Nasal cavity respiratory epithelium epithelial cell of viscerocranial mucosa (primary cell): ENCODE results near the gene RPL19. TPM values are rescaled to one million over a fixed set of nuclear protein-coding genes. Genes with fewer than 3 reads are reported as not detected.

Source experiments
- total RNA-seq: library from RNA; depleted of rRNA; stranded (reverse); fragments of >200 nt; gene quantifications from 2 replicates; pipeline ENCODE4 v1.2.3, GENCODE V29; 2014

The RPL19 gene
- 1,876 and 2,184 TPM in 2 replicates for total RNA-seq

DNA sequence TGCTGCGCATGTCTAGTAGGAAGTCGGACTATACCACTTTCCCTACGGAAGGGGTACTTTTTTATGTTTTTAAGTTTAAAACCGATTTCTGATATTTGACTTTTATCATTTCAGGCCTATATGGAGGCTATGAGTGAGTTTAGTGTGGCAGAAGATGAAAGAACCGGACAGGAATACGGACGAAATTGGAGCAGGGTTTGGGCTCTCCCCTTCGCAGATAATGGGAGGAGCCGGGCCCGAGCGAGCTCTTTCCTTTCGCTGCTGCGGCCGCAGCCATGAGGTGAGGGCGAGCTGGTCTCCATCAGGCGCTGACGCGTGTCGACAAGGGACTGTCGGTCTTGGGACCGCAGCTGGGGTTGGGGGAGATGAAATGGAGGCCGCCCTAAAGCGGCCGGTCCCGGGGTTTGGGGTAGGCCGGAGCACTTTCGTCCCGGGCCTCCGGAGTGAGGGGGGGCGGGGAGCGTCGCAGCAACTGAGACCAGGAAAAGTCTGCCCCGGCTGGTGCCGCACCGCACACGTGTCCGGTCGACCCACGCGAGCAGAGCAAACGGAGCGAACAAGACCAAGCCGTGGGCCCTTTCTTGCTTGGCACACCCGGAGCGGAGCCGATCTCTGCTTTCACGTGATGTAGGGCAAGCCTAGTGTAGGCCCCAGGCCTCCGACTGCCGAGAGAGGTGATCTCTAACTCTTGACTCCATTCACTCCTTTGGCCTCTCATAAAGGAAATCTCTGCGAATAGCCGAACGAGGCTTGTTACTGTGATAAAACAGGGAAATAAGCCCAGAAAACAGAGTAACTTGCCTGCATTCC lies at the start of gene RPL19:
Gene RPL19, plus strand, starts transcription at position 214 of the 810 bp plus-strand sequence. Its CDS starts 62 bp downstream, at position 276.

DNA sequence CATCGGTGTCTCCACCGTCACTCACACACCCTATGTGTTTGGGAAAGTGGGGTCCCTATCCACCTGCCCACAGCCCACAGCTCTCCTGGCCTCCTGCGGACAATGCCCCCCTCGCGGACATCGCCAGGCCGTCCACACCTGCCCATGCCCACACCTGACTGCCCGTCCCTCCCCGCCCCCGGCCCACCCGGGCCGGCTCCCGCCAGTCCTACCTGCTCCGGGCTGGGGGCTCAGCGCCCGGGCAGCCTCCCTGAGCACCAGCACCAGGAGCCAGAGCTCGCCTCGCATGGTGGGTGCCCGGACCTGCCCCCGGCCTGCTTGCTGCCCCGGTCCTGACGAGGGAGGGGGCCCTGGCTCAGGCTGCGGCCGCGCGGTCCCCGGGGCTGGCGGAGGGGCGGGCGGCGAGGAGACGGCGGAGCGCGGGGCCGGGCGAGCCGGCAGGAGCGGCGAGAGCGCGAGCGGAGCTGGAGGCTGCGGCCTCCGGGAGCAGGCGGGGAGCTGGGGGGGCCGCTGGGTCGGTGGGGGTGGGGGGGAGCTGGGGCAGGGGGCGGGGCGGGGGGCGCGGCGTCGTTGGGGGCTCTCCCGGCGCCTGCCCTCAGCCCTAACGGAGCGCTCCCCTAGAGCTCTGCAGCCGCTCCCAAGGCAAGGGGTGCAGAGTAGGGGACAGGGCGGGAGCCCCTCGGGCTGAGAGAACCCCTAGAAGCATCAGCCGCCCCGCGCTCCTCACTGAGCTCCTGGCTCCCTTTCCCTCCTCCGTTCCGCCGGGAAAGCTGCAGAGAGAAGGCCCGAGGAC lies 48.7 kb upstream of the RPL19 start, which contains the start of gene PLXDC1:
Gene PLXDC1, minus strand, starts transcription at position 488 of the 793 bp plus-strand sequence. Its CDS starts 200 bp downstream, at position 288.

GRCh38 chr17:39165841-39166349 lies 34.2 kb upstream of the RPL19 start, which contains the start of gene ARL5C:
Gene ARL5C (minus strand): TSS chr17:39166161. CDS start chr17:39165760, 401 bp downstream.

DNA sequence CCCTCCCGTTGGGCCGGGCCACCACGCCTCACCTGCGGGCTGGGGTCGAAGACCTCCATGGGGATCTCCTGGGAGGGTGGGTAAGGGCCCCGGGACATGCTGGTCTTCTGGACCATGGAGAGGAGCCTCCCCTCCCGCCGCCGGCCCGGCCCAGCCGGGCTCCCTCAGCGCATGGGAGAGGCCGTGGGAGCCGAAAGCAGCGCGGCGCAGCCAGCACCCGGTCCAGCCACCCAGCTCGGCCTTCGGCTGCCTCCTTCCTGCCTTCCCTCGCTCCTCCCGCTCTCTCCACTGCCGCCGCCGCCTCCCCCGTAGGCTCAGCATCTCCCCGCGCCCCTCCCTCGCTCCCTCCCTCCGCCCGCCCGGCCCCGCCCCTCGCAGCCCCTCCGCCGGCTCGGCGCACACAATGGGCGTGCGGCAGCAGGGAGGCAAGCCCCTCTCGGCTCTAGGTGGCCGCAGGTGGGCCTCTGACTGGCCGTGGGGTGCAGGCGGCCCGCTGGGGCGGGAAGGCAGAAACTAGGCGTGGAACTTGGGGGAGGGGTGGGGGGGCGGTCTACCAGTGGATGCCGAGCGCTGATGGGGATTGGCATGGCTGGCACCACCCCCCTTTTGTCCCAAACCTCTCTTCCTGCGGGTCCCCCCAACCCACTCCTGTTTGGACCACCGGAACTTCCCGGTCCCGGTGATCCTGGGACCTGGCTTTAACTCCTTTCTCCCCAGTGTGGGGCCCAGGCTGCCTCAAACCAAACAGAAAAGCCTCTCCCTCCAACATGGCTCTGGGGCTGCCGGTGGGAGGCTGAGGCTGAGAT lies 2.5 kb upstream of the RPL19 start, which contains the start of gene CACNB1:
Gene CACNB1, minus strand, starts transcription at position 290 of the 806 bp plus-strand sequence. Its CDS starts 174 bp downstream, at position 116.

GRCh38 chr17:39225308-39225958 lies 25.4 kb downstream of the RPL19 start, which contains the start of gene STAC2:
Gene STAC2 (minus strand): TSS chr17:39225945. CDS start chr17:39225502, 443 bp downstream.

Other genes starting within 250 kb of the RPL19 start
- under 0.01 and 0.07 TPM in 2 replicates for gene FBXO47, start 232.9 kb upstream of the RPL19 start, total RNA-seq
- 0.21 TPM in 1 of 2 replicates, not detected in the other for gene PLXDC1, start 48.6 kb upstream of the RPL19 start, total RNA-seq
- gene ARL5C, start 34.1 kb upstream of the RPL19 start, total RNA-seq = not detected in 2 replicates
- gene CACNB1, start 2.6 kb upstream of the RPL19 start, total RNA-seq = 1.4 and 6.2 TPM in 2 replicates
- not detected in 2 replicates for gene STAC2, start 25.7 kb downstream of the RPL19 start, total RNA-seq
- 10.9 and 15.2 TPM in 2 replicates for gene FBXL20, start 201.3 kb downstream of the RPL19 start, total RNA-seq